ENCODE data around the gene SLC4A9.
"Not testable (repeated sequence)": the region's sequence is repeated elsewhere in the genome, so short reads cannot be mapped to it uniquely, and the experiment has no call there.

- not testable (repeated sequence) for TF ChIP-seq POLR2AphosphoS5 (IDR thresholded peaks at IDR 0.05; ENCODE audit: insufficient read depth in 1 of 2, low read depth in 1 of 2); CTCF (IDR thresholded peaks at IDR 0.05)
These were observed 61.4 kb downstream of the SLC4A9 start for GRCh38 chr5:140421375-140421774.

All from vagina (tissue), 2 donors.